ENCODE results near the gene TSC2.

The TSC2 gene

DNA sequence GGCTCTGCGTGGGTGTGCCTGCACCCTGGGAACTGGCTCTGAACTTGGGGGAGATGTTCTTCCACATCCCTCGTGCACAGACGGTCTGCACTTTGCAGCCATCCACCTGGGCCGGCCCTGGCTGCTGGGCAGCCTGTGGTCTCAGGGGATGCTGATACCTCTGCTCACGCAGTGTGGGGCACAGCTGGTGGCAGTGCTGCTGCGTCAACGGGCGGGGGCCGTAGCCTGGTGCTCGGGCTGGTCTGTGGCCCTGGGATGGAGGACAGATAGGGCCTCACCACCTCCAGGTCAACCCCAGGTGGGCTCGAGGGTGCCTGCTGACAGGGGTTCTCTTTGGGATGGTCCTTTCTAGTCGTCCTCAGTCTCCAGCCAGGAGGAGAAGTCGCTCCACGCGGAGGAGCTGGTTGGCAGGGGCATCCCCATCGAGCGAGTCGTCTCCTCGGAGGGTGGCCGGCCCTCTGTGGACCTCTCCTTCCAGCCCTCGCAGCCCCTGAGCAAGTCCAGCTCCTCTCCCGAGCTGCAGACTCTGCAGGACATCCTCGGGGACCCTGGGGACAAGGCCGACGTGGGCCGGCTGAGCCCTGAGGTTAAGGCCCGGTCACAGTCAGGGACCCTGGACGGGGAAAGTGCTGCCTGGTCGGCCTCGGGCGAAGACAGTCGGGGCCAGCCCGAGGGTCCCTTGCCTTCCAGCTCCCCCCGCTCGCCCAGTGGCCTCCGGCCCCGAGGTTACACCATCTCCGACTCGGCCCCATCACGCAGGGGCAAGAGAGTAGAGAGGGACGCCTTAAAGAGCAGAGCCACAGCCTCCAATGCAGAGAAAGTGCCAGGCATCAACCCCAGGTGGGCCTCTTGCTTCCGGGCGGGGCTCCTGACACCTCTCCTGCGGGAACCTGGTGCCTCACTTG lies 36.3 kb downstream of the TSC2 start:
- TF ChIP-seq EP300 (IDR thresholded peaks at IDR 0.05; ENCODE audit: borderline replicate concordance): no peak
- TF ChIP-seq, protein P1, sequence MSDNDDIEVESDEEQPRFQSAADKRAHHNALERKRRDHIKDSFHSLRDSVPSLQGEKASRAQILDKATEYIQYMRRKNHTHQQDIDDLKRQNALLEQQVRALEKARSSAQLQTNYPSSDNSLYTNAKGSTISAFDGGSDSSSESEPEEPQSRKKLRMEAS (IDR thresholded peaks at IDR 0.05): no peak
- no peak for TF ChIP-seq NFIC (IDR thresholded peaks at IDR 0.05)
- TF ChIP-seq TAF1 (IDR thresholded peaks at IDR 0.05; ENCODE audit: low read depth): no peak
- no peak for TF ChIP-seq YY1 (IDR thresholded peaks at IDR 0.05; ENCODE audit: low read depth)
- no peak for TF ChIP-seq USF1 (IDR thresholded peaks at IDR 0.05)
- no peak for TF ChIP-seq RAD21 (IDR thresholded peaks at IDR 0.05; ENCODE audit: low read depth)
- TF ChIP-seq REST (IDR thresholded peaks at IDR 0.05; ENCODE audit: low read depth): no peak
- TF ChIP-seq CEBPB (IDR thresholded peaks at IDR 0.05): no peak
- no peak for TF ChIP-seq TEAD4 (IDR thresholded peaks at IDR 0.05)
- TF ChIP-seq EGR1 (IDR thresholded peaks at IDR 0.05): no peak
- no peak for TF ChIP-seq FOXM1 (IDR thresholded peaks at IDR 0.05; ENCODE audit: borderline replicate concordance, low read depth)
- no peak for TF ChIP-seq TCF12 (IDR thresholded peaks at IDR 0.05; ENCODE audit: low read depth)
- no peak for TF ChIP-seq CREB1 (IDR thresholded peaks at IDR 0.05; ENCODE audit: low read depth)
- TF ChIP-seq ZBTB7A (IDR thresholded peaks at IDR 0.05; ENCODE audit: low read depth): no peak

DNA sequence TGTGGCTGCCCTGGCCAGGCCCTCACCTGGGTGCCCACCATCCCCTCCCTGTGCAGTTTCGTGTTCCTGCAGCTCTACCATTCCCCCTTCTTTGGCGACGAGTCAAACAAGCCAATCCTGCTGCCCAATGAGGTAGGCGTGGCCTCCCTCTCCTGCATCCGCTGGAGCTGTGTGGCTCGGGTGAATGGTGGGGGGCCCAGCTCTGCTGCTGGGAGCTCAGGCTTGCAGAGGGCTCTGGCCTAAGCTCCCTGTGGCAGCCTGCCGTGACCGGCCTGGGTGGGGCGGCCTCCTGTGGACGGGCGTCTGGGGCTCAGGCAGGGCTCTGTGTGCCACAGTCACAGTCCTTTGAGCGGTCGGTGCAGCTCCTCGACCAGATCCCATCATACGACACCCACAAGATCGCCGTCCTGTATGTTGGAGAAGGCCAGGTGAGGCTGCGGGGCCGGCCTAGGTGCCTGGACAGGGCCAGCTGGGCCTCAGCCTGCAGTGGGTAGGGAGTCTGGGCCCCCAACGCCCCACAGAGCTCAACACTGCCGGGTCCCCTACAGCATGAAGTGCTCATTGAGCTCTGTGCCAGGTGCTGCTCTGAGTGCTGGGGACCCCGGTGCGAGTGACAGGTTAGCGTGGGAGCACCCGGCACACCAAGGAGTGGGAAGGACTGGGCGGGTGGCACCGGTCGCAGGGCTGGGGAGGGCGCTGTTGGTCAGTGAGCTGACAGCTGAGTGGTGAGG lies 37.3 kb downstream of the TSC2 start:
- TF ChIP-seq ZBTB7A (IDR thresholded peaks at IDR 0.05; ENCODE audit: low read depth) (no peak), YY1 (IDR thresholded peaks at IDR 0.05; ENCODE audit: low read depth) (no peak), EP300 (IDR thresholded peaks at IDR 0.05; ENCODE audit: borderline replicate concordance) (no peak), USF1 (IDR thresholded peaks at IDR 0.05) (no peak), TEAD4 (IDR thresholded peaks at IDR 0.05) (no peak), TCF12 (IDR thresholded peaks at IDR 0.05; ENCODE audit: low read depth) (no peak), EGR1 (IDR thresholded peaks at IDR 0.05) (no peak), RAD21 (IDR thresholded peaks at IDR 0.05; ENCODE audit: low read depth) (no peak), CEBPB (IDR thresholded peaks at IDR 0.05) (no peak), TAF1 (IDR thresholded peaks at IDR 0.05; ENCODE audit: low read depth) (no peak), CREB1 (IDR thresholded peaks at IDR 0.05; ENCODE audit: low read depth) (no peak), NFIC (IDR thresholded peaks at IDR 0.05) (no peak), REST (IDR thresholded peaks at IDR 0.05; ENCODE audit: low read depth) (no peak), FOXM1 (IDR thresholded peaks at IDR 0.05; ENCODE audit: borderline replicate concordance, low read depth) (no peak)
- TF ChIP-seq, protein P1 (IDR thresholded peaks at IDR 0.05): no peak

DNA sequence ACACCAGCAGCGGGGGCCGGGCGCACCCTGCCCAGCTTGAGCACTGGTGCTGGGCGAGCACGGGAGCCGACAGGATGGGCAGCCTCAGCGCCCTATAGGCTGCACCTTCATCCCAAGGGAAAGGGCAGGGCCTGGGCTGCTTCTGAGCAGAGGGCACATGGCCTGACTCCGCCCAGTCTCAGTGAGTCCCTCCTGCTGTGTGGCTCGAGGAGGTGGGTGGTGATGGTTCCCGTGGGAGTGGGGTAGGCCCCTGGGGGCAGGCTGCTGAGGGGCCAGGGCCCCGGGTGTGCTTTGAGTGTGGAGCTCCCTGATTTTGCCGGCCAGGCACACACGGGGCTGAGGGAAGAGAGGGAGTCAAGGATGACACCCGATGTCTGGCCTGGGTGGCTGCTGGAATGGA lies 37.9 kb downstream of the TSC2 start:
- TF ChIP-seq CEBPB (IDR thresholded peaks at IDR 0.05): no peak
- TF ChIP-seq RAD21 (IDR thresholded peaks at IDR 0.05; ENCODE audit: low read depth): no peak
- TF ChIP-seq EGR1 (IDR thresholded peaks at IDR 0.05): no peak
- TF ChIP-seq YY1 (IDR thresholded peaks at IDR 0.05; ENCODE audit: low read depth): no peak
- no peak for TF ChIP-seq USF1 (IDR thresholded peaks at IDR 0.05)
- TF ChIP-seq, protein P1 (IDR thresholded peaks at IDR 0.05): no peak
- no peak for TF ChIP-seq REST (IDR thresholded peaks at IDR 0.05; ENCODE audit: low read depth)
- no peak for TF ChIP-seq TAF1 (IDR thresholded peaks at IDR 0.05; ENCODE audit: low read depth)
- no peak for TF ChIP-seq ZBTB7A (IDR thresholded peaks at IDR 0.05; ENCODE audit: low read depth)
- no peak for TF ChIP-seq FOXM1 (IDR thresholded peaks at IDR 0.05; ENCODE audit: borderline replicate concordance, low read depth)
- TF ChIP-seq EP300 (IDR thresholded peaks at IDR 0.05; ENCODE audit: borderline replicate concordance): no peak
- no peak for TF ChIP-seq TEAD4 (IDR thresholded peaks at IDR 0.05)
- TF ChIP-seq TCF12 (IDR thresholded peaks at IDR 0.05; ENCODE audit: low read depth): no peak
- no peak for TF ChIP-seq NFIC (IDR thresholded peaks at IDR 0.05)
- no peak for TF ChIP-seq CREB1 (IDR thresholded peaks at IDR 0.05; ENCODE audit: low read depth)
